Measurements from ENCODE around the gene FTCD.

DNA sequence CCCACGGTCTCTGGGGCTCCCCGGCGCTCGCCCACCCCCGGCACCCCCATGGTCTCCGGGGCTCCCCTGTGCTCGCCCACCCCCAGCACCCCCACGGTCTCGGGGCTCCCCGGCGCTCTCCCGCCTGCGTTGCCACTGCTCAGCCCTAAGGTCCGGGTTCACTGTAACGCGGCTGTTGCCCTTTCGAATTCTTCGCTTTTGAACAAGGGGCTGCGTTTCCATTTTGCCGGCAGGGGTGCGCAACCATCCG lies 5.2 kb upstream of the FTCD start:
- TF ChIP-seq EZH2 (IDR thresholded peaks at IDR 0.05; ENCODE audit: borderline replicate concordance, low read depth, low read length, severe bottlenecking) = no peak
- TF ChIP-seq, protein P1, sequence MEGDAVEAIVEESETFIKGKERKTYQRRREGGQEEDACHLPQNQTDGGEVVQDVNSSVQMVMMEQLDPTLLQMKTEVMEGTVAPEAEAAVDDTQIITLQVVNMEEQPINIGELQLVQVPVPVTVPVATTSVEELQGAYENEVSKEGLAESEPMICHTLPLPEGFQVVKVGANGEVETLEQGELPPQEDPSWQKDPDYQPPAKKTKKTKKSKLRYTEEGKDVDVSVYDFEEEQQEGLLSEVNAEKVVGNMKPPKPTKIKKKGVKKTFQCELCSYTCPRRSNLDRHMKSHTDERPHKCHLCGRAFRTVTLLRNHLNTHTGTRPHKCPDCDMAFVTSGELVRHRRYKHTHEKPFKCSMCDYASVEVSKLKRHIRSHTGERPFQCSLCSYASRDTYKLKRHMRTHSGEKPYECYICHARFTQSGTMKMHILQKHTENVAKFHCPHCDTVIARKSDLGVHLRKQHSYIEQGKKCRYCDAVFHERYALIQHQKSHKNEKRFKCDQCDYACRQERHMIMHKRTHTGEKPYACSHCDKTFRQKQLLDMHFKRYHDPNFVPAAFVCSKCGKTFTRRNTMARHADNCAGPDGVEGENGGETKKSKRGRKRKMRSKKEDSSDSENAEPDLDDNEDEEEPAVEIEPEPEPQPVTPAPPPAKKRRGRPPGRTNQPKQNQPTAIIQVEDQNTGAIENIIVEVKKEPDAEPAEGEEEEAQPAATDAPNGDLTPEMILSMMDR (IDR thresholded peaks at IDR 0.05; ENCODE audit: extremely low read depth in 1 of 2, insufficient read depth in 1 of 2, low read depth in 1 of 2, low read length in 2 of 2) = no peak
- TF ChIP-seq, protein P2, sequence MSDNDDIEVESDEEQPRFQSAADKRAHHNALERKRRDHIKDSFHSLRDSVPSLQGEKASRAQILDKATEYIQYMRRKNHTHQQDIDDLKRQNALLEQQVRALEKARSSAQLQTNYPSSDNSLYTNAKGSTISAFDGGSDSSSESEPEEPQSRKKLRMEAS (IDR thresholded peaks at IDR 0.05; ENCODE audit: insufficient read depth, insufficient read length) = no peak
- TF ChIP-seq POLR2A (IDR thresholded peaks at IDR 0.05; ENCODE audit: low read depth, low read length) = no peak

All from endothelial cell of umbilical vein (primary cell).